Spinal cord (tissue), 10 donors: Measurements from ENCODE around the gene DNLZ. TPM values are rescaled to one million over a fixed set of nuclear protein-coding genes. Genes with fewer than 3 reads are reported as not detected.

Experiments
- DNase-seq, 6 donors: peaks; one replicate each; pipeline versions ENCODE4 v3.0.0 to v3.0.0-alpha.2; 2013 to 2015; ENCODE audit warnings: low spot score in 6 of 6, low read depth in 4 of 6
- H3K27ac ChIP-seq: one replicate; pipeline ENCODE4 v1.5.1; 2013; ENCODE audit warnings: low read depth, low read length, control low read depth
- H3K27me3 ChIP-seq: one replicate; pipeline ENCODE4 v1.6.1; 2013; ENCODE audit warnings: low read length; ENCODE audit not compliant: control insufficient read depth, insufficient read depth
- H3K36me3 ChIP-seq: one replicate; pipeline ENCODE4 v1.6.1; 2013; ENCODE audit warnings: low read length; ENCODE audit not compliant: control insufficient read depth, insufficient read depth
- H3K4me1 ChIP-seq: one replicate; pipeline ENCODE4 v1.6.1; 2013; ENCODE audit warnings: low read length; ENCODE audit not compliant: control insufficient read depth, insufficient read depth
- H3K4me3 ChIP-seq: one replicate; pipeline ENCODE4 v1.5.1; 2013; ENCODE audit warnings: low read depth, low read length, control low read depth
- H3K9me3 ChIP-seq: one replicate; pipeline ENCODE4 v1.6.1; 2013; ENCODE audit warnings: low read length; ENCODE audit not compliant: control insufficient read depth, insufficient read depth
- WGBS: methylation state at CpG from one replicate; pipeline ENCODE4 v1.1.5; 2013; ENCODE audit warnings: missing lambda C conversion rate; ENCODE audit not compliant: insufficient coverage; 5-methylcytosine and 5-hydroxymethylcytosine counted together
- polyA plus RNA-seq, 2 donors: library from polyadenylated mRNA; unstranded; fragments of 120-200 nt; gene quantifications; one replicate each; pipeline ENCODE4 v1.2.1, GENCODE V29; 2013; ENCODE audit not compliant: insufficient read length in 2 of 2
- total RNA-seq, 2 donors: library from RNA; depleted of rRNA in 1 of 2; stranded (reverse); fragments of 120-200 nt in 1 of 2; fragments of >200 nt in 1 of 2; gene quantifications; one replicate each; pipeline versions ENCODE4 v1.2.3 to v1.2.4, GENCODE V29; 2013 to 2014
- donor health status: healthy.

The DNLZ gene
- total and polyA plus RNA-seq, 4 donors, result 6.2 to 35.6 (median 29.3) TPM

DNA sequence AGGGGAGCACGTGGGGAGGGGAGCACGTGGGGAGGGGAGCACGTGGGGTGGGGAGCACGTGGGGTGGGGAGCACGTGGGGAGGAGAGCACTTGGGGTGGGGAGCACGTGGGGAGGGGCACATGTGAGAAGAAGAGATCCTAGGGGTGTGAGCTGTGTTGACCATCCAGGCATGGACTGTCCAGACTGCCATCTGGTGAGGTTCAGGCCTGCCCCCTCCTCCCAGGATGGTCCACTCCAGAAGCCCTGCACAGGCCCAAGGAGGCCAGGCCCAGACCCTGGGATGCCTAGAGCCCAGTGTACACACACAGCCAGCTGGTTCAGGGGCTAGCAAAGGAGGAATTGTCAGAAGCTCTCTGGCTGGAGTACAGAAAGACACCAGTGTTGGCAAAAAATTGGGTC lies 34.1 kb upstream of the DNLZ start:
- H3K27me3 ChIP-seq, result no peaks in the 10 kb centered on the region
- no peaks in the 10 kb centered on the region for H3K9me3 ChIP-seq
- peaks cover 21% of the 10 kb centered on the region for H3K4me1 ChIP-seq
- H3K36me3 ChIP-seq, result peaks cover 80% of the 10 kb centered on the region
- WGBS, result no CpG with 5 or more reads among the region's 6 CpGs
- no peak overlapping the region for H3K4me3 ChIP-seq
- no peak overlapping the region for H3K27ac ChIP-seq
- no peak for DNase-seq

DNA sequence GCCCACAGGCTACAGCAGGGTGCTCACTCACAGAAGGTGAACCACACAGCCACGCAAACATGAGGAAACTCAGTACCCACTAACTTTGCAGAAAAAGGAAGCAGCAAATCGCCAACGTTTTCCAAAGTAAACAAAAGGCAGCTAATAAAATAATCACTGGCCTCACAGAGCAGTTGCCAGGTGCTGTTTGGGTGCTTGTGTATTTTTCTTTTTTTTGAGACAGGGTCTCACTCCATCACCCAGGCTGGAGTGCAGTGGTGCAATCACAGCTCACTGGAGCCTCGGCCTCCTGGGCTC lies 32.6 kb upstream of the DNLZ start:
- no peak for DNase-seq

DNA sequence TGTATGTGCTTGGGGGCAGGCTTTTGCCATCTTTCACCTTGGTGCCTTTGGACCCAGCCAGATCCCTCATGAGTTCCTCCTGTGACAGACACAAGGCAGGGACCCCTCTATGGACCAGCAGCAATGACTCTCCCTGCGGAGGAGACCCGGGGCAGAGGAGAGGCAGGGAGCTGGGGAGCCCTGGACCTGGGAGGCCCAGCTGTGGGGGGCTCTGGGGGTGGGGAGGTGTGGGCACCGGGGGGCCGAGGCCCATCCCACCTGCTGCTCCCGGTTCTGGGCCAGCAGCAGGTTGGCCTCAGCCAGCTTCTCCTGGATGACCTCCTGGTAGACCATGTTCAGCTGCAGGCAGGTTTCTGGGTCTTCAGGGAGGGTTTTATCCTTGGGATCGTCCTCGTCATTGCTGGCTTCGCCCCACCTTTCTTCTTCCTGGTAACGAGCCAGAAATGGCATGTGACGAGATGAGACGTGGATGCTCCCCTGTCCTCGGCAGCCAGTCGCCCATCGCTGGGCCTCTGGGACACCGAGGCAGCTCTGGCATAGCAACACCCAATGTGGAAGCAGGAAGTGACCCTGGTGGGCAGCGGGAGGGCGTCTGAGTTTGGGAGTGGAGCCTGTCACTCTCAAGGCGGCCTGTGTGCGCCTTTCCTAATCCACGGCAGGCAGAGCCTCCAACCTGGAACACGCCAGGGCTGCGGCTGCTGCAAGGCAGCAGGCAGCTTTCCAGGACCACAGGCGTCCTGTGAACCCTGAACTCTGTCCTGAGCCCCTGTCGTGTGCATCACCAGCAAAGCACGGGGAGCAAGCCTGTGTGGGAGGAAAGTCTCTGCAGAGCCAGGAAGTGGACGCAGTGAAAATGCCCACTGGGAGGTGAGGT lies 32.0 kb upstream of the DNLZ start:
- peaks cover 81% of the 10 kb centered on the region for H3K36me3 ChIP-seq
- no peak overlapping the region for H3K4me3 ChIP-seq
- WGBS, result 93% methylated on average over 26 of the region's 26 CpGs
- H3K27ac ChIP-seq, result no peak overlapping the region
- no peaks in the 10 kb centered on the region for H3K27me3 ChIP-seq
- H3K9me3 ChIP-seq, result no peaks in the 10 kb centered on the region
- DNase-seq, result no peak
- peaks cover 19% of the 10 kb centered on the region for H3K4me1 ChIP-seq

More for the DNA sequence above, 32.6 kb upstream of the DNLZ start:
- no peak overlapping the region for H3K4me3 ChIP-seq
- 100% methylated on average over 2 of the region's 4 CpGs for WGBS
- H3K9me3 ChIP-seq, result no peaks in the 10 kb centered on the region
- H3K36me3 ChIP-seq, result peaks cover 79% of the 10 kb centered on the region
- peaks cover 21% of the 10 kb centered on the region for H3K4me1 ChIP-seq
- H3K27me3 ChIP-seq, result no peaks in the 10 kb centered on the region
- H3K27ac ChIP-seq, result no peak overlapping the region

DNA sequence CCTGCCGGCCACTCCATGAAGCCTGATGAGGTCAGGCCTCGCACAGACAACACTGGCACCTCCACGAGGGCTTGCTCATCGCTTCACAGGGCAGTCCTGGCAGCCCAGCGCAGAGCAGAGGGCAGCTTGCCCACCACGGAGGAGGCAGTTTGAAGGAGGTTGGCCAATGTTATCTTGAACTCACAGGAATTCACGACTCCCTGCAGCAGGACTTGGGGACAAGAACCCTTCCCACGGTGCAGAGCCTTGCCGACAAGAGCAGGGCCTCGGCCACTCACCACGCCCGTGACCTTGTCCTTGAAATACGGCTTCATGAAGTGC lies 31.4 kb upstream of the DNLZ start:
- H3K4me1 ChIP-seq, result peaks cover 14% of the 10 kb centered on the region

DNA sequence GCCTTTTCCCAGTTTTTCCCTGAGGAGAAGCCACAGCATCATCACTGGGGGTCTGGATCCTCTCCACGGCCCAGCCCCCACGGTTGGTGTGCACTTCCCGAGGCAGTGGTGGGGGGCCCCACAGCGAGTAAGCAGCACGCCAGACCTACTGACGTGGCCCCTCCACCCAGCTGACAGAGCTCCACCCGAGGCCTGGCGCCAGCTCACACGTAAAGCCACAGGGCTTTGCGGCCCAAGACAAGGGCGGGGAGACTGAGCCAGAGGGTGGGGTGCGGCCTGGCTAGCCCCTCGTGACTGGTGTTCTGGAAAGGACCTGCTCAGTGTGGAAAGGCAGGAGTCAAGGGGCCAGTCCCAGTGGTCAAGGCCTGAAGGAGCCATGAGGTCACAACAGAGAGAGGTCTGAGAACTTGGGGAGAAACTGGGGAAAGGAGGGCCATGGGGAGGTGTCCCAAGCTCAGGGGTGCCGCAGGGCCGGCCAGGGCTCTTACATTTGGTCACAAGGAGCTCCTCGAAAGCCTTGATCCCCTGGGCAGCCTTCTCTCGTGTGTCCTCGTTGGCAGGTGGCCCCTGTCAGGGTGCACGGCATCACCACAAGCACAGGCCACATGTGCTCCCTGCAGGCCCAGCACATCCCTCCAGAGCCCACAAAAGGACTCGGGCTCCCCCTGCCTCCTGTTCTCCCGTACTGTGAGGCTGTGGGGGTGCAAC lies 30.9 kb upstream of the DNLZ start:
- Histone ChIP-seq H3K9me3 (no peaks in the 10 kb centered on the region), H3K4me1 (peaks cover 13% of the 10 kb centered on the region), H3K4me3 (no peak overlapping the region), H3K36me3 (peaks cover 93% of the 10 kb centered on the region), H3K27ac (no peak overlapping the region), H3K27me3 (no peaks in the 10 kb centered on the region)
- 98% methylated on average over 20 of the region's 21 CpGs for WGBS
- DNase-seq, result no peak

More for the DNA sequence above, 31.4 kb upstream of the DNLZ start:
- no peak overlapping the region for H3K4me3 ChIP-seq
- no peak overlapping the region for H3K27ac ChIP-seq
- H3K27me3 ChIP-seq, result no peaks in the 10 kb centered on the region
- peaks cover 87% of the 10 kb centered on the region for H3K36me3 ChIP-seq
- no peaks in the 10 kb centered on the region for H3K9me3 ChIP-seq
- DNase-seq, result no peak
- 97% methylated on average over 13 of the region's 13 CpGs for WGBS

DNA sequence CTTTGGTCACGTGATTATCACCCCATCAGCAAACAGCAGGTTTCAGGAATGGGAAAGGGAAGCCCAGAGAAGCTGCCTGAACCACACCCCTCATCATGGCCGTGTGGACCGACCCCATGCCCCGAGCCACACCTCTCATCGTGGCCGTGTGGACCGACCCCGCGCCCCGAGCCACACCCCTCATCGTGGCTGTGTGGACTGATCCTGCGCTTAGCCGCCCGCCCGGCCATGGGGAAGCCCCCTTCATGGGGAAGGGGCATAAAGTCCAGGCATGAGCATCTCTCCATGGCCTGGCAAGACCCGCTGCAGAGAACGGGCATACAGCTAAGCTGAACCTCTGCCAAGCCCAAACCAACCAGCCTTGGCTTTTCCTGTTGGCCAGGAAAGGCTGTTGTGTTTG lies 30.0 kb upstream of the DNLZ start:
- no peaks in the 10 kb centered on the region for H3K27me3 ChIP-seq
- no peak overlapping the region for H3K4me3 ChIP-seq
- no peaks in the 10 kb centered on the region for H3K9me3 ChIP-seq
- DNase-seq, result no peak
- H3K4me1 ChIP-seq, result peaks cover 4% of the 10 kb centered on the region
- no peak overlapping the region for H3K27ac ChIP-seq
- 95% methylated on average over 17 of the region's 17 CpGs for WGBS
- peaks cover 95% of the 10 kb centered on the region for H3K36me3 ChIP-seq

DNA sequence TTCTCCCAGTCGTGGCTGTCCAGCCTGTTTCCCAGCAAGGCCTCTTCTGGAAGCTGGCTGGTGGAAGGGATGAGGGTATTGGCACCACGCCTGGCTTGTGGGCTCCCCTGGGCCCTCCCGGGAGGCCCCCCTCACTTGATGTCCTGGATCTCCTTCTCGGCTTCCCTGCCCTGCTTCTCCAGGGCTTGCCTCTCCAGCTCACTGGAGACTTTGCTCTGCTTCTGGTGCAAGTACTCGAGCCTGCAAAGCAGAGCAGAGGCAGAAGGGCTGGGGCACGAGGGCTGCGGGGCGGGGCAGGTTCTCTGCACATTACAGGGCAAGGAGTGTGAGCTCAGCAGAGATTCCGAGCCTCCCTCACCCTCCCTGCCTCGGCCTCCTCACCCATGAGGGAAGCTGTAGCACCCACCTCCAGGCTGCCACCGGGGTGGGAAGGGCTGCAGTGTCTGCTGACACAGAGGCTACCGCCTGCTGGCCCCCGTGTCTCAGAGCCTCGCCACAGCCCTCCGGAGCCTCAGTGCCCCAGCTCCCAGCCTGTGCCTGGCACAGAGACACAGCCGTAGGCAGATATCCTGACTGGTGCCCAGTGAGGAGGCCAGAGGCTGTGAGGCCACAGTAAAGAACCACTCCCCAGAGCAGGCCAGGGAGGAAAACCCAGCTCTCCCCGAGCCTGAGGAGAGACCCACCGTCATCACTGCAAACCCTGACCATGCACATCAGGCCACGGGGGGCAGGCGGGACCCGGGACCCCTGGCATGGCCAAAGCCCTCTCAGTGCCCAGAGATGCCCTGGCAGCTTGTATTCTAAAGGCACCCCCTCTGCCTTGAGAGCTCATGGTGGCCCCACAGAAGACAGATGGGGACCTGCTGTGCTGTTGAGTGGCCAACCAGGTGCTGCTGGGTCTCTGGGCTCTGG lies 29.2 kb upstream of the DNLZ start:
- no peak for DNase-seq
- whole genome bisulfite sequencing, result 94% methylated on average over 21 of the region's 21 CpGs
- Histone ChIP-seq H3K36me3 (peaks cover 95% of the 10 kb centered on the region), H3K27ac (no peak overlapping the region), H3K4me3 (no peak overlapping the region), H3K4me1 (no peaks in the 10 kb centered on the region), H3K9me3 (no peaks in the 10 kb centered on the region), H3K27me3 (no peaks in the 10 kb centered on the region)

DNA sequence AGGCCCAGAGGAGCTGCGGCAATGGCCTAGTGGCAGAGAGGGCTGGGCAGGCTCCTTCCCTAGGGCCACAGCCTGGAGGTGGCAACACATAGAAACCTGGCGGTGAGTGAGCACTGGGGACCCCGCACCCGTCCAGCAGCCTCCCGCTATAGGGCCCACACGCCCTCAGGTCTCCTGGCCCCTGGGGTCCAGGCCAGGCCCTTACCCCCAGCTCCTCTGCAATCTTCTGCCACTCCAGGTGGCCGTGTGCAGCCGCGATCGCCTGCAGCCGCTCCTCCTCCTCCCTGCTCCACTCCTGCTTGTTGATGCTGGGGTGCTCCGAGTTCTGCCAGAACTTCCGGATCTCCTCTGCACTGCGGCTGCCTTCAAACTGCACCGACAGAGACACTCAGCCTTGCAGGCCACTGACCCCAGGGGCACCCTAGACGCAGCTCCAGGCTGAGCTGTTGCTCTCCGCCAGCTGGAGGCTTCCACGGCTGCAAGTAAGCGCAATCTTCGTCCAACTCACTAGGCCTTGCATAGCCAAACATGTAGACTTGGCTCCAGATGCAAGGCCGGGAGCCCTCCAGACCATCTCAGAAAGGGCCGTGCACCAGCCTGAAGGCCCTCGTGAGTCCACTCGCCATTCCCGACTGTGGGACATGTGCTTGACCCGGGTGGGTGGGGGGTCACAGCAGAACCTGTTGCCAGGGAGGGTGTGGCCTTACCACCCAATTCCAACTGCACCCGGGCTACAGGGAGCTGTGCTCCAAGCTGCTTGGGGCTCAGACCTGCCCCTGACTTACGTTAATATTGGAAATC lies 28.4 kb upstream of the DNLZ start:
- 94% methylated on average over 28 of the region's 28 CpGs for WGBS

DNA sequence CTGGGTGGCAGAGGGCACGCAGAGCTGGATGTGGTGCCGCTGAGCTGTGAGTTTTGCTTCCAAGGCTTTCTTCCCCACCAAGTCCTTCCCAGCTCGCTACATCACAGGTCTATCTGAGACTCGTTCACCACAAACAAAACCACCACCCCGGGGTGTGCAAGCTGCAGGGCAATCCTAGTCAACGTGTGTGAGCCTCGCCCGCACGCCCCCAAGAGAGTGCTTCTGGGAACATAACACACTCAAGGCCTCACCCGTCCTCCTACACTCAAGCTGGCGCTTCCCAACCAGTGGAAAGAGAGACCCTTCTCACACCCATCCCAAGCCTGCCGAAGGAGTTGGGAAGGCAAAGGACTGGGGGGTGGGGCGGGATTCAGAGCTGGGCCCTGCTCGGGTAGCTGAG lies 25.9 kb upstream of the DNLZ start:
- no peak overlapping the region for H3K4me3 ChIP-seq
- no peaks in the 10 kb centered on the region for H3K27me3 ChIP-seq
- H3K36me3 ChIP-seq, result peaks cover 92% of the 10 kb centered on the region
- WGBS, result 89% methylated on average over 11 of the region's 14 CpGs
- H3K27ac ChIP-seq, result no peak overlapping the region
- DNase-seq, result no peak
- H3K9me3 ChIP-seq, result no peaks in the 10 kb centered on the region
- H3K4me1 ChIP-seq, result no peaks in the 10 kb centered on the region

More for the DNA sequence above, 28.4 kb upstream of the DNLZ start:
- H3K4me3 ChIP-seq, result no peak overlapping the region
- no peaks in the 10 kb centered on the region for H3K27me3 ChIP-seq
- no peak for DNase-seq
- no peaks in the 10 kb centered on the region for H3K4me1 ChIP-seq
- H3K36me3 ChIP-seq, result peaks cover 96% of the 10 kb centered on the region
- no peak overlapping the region for H3K27ac ChIP-seq
- H3K9me3 ChIP-seq, result no peaks in the 10 kb centered on the region
